Measurements from ENCODE around the gene SLC6A4.
A peak's percentile ranks its signal among the peaks of the same experiment; 100 is the strongest.

The SLC6A4 gene

DNA sequence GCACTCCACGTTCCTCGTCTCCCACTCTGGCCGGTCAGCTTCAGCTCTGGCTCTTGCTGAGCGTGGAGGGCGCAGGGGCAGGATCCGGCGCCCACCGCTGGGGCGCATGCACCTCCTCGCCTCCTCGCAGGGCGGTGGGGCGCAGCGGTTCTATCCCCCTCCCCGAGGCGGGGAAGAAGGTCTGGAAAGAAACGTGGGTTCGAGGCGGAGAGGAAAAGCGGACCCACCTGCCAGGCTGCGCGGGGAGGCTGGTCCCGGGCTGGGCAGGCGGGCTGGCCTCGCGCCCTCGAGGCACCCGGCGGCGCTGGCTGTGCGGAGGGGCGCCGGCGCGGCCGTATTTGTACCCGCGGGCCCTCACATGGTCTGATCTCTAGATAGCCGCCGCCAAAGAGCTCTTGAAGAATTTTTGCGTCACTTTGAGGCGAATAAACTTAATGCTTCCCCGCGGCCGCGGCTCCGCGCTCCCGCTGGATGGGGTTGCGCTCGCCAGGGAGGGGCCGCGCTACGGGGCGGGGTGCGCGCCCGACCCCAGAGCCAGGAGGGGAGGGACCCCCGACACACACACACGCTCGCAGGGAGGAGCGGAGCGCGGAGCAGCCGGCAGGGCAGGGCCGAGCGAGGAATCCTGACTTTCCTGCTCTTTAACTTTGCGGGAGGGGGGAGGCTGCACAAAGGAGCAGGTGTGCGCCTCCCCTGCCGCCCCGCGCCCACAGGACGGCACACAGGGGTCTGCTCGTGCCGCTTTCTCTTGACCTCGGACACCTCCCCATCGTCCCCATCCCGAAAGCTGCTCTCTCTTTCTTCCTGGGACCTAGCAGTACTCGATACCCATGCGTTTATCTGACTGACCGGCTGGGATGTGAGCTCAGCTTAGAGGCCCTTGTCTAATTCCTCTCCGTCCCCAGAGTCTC lies at the start of gene SLC6A4:
TSS of gene SLC6A4 (minus strand) at position 312 of the 911 bp plus-strand sequence. CDS start 13,739 bp downstream, outside the sequence.
- TF ChIP-seq POLR2A (IDR thresholded peaks at IDR 0.05; ENCODE audit: low read length) (no peak), GATA1 (IDR thresholded peaks at IDR 0.05; ENCODE audit: low read depth, low read length) (no peak)
- peak; percentile 18 to 44 for DNase-seq

- no peak for TF ChIP-seq POLR2A (IDR thresholded peaks at IDR 0.05; ENCODE audit: low read length)
- TF ChIP-seq GATA1 (IDR thresholded peaks at IDR 0.05; ENCODE audit: low read depth, low read length), result no peak
Observed at GRCh38 chr17:30279156-30279555, 43.7 kb upstream of the SLC6A4 start.

GRCh38 chr17:30278032-30278431 lies 42.5 kb upstream of the SLC6A4 start:
- peak; percentile 62 for DNase-seq
- TF ChIP-seq GATA1 (IDR thresholded peaks at IDR 0.05; ENCODE audit: low read depth, low read length), result no peak
- TF ChIP-seq POLR2A (IDR thresholded peaks at IDR 0.05; ENCODE audit: low read length), result no peak

More at GRCh38 chr17:30279156-30279555, 43.7 kb upstream of the SLC6A4 start:
- DNase-seq, result no peak

DNA sequence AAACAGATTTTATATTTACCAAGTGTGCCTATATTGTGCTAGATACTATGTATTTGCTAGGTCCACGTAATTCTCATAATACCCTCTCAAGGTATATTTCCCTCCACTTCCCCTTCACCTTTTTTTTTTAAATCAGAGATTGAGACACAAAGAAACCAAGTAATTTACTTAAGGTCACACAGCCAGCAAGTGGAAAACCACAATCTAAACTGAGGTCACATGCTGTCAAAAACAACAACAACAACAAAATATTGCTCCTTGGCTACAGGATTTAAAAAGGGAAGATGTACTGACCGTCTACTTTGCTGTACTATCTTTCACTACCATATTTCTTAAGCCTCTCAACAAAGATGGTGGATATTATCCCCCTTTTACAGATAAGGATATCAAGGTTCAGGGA lies 40.4 kb upstream of the SLC6A4 start:
- no peak for TF ChIP-seq GATA1 (IDR thresholded peaks at IDR 0.05; ENCODE audit: low read depth, low read length)
- no peak for TF ChIP-seq POLR2A (IDR thresholded peaks at IDR 0.05; ENCODE audit: low read length)
- DNase-seq, result no peak

DNA sequence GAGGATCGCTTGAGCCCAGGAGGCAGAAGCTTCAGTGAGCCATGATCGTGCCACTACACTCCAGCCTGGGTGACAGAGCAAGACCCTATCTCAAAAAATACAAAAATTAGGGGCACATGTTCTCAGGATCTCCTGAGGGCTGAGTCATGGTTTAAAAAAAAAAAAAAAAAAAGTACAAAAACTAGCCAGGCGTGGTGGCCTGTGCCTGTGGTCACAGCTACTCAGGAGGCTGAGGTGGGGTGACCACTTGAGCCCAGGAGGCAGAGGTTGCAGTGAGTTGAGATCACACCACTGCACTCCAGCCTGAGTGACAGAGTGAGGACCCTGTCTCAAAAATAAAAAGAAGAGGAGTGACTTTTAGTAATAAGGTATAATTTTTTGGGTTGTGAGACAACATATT lies 39.4 kb upstream of the SLC6A4 start:
- no peak for DNase-seq
- TF ChIP-seq POLR2A (IDR thresholded peaks at IDR 0.05; ENCODE audit: low read length), result no peak
- TF ChIP-seq GATA1 (IDR thresholded peaks at IDR 0.05; ENCODE audit: low read depth, low read length), result no peak

DNA sequence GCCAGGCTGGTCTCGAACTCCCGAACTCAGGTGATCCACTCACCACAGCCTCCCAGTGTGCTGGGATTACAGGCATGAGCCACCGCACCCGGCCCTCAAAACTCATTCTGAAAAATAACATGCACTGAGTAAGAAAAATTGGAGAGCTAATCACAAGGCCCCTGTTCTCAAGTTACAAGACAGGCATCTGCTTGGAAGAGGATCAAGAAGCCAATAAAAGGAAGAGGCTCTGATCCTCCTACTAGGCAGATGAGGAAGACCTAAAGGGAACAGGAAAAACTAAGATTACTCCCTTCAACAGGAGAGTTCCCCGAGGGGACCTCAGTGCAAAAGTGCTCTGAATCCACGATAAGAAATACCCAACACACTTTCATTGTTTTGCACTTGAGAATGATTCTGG lies 37.9 kb upstream of the SLC6A4 start:
- TF ChIP-seq POLR2A (IDR thresholded peaks at IDR 0.05; ENCODE audit: low read length) (no peak), GATA1 (IDR thresholded peaks at IDR 0.05; ENCODE audit: low read depth, low read length) (no peak)

GRCh38 chr17:30271102-30271501 lies 35.6 kb upstream of the SLC6A4 start:
- TF ChIP-seq GATA1 (IDR thresholded peaks at IDR 0.05; ENCODE audit: low read depth, low read length) (no peak), POLR2A (IDR thresholded peaks at IDR 0.05; ENCODE audit: low read length) (no peak)
- DNase-seq, result no peak

More for the DNA sequence above, 37.9 kb upstream of the SLC6A4 start:
- no peak for DNase-seq

DNA sequence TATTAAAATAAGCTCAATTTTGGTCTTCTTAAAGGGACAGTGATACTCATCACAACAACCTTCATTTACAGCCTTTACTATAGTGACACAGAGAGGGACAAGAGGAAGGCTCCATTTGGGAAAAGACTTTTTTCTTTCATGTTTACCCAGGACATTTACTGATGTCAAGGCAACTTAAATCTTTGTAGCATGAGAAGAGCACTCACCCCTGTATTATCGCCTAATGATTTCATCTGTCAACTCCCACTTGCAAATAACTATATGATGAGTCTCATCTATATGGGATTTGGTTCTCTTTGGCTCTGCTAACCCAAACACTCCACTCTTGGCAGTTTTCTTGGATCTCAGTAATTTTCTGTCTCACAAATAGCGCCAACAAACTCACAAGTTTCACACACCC lies 32.1 kb upstream of the SLC6A4 start:
- DNase-seq, result no peak
- no peak for TF ChIP-seq POLR2A (IDR thresholded peaks at IDR 0.05; ENCODE audit: low read length)
- no peak for TF ChIP-seq GATA1 (IDR thresholded peaks at IDR 0.05; ENCODE audit: low read depth, low read length)

GRCh38 chr17:30263552-30264333 lies 28.2 kb upstream of the SLC6A4 start:
- no peak for TF ChIP-seq GATA1 (IDR thresholded peaks at IDR 0.05; ENCODE audit: low read depth, low read length)
- TF ChIP-seq POLR2A (IDR thresholded peaks at IDR 0.05; ENCODE audit: low read length), result no peak
- no peak for DNase-seq

GRCh38 chr17:30256756-30257506 lies 21.4 kb upstream of the SLC6A4 start:
- DNase-seq, result peak in 1 of 2 experiments; percentile 21
- TF ChIP-seq GATA1 (IDR thresholded peaks at IDR 0.05; ENCODE audit: low read depth, low read length), result no peak
- no peak for TF ChIP-seq POLR2A (IDR thresholded peaks at IDR 0.05; ENCODE audit: low read length)

- no peak for DNase-seq
- no peak for TF ChIP-seq GATA1 (IDR thresholded peaks at IDR 0.05; ENCODE audit: low read depth, low read length)
- TF ChIP-seq POLR2A (IDR thresholded peaks at IDR 0.05; ENCODE audit: low read length), result no peak
Observed at GRCh38 chr17:30254150-30254549, 18.7 kb upstream of the SLC6A4 start.

DNA sequence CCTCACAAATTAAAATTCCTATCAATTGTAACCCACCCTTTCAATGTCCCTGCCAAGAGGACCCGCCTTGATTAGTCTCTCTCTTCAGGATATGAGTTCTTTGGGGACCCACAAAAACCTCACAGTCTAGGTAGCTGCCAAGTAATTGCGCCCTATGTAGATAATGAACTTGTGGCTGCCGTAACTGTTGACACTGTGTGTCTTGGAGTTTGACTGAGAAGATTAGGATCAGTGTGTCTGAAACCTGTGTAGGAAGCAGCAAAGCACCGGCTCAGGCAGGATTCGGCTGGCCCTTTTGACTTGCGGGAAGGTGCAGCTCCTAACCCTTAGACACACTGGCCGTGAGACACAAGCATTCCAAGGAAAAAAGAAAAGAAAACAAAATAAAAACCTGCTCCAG lies 17.8 kb upstream of the SLC6A4 start:
- TF ChIP-seq POLR2A (IDR thresholded peaks at IDR 0.05; ENCODE audit: low read length) (no peak), GATA1 (IDR thresholded peaks at IDR 0.05; ENCODE audit: low read depth, low read length) (no peak)
- DNase-seq, result peak in 1 of 2 experiments; percentile 36

DNA sequence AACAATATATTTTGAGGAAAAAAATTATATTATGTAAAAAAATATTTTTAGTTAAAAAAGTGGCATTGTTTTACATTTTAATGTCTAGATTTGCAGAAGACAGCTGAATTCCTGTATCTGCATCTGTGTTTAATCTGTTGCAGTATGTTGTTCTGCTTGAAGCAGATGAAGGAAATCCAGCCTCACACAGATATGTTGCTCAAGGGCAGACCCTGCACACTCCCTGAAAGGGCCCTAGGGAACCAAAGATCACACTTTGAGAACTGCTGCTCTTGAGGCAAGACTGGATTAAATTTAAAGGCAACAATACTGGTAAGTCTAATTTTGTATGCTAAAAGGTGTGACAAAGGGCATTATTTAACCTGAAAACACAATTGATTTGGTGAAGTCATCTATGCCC lies 16.4 kb upstream of the SLC6A4 start:
- no peak for TF ChIP-seq GATA1 (IDR thresholded peaks at IDR 0.05; ENCODE audit: low read depth, low read length)
- no peak for TF ChIP-seq POLR2A (IDR thresholded peaks at IDR 0.05; ENCODE audit: low read length)
- DNase-seq, result no peak
